Measurements from ENCODE around the gene ZNF536. TPM values are rescaled to one million over a fixed set of nuclear protein-coding genes. Genes with fewer than 3 reads are reported as not detected.

ZNF536 gene
- total RNA-seq, 1 experiment from 2014 or later: not detected

DNA sequence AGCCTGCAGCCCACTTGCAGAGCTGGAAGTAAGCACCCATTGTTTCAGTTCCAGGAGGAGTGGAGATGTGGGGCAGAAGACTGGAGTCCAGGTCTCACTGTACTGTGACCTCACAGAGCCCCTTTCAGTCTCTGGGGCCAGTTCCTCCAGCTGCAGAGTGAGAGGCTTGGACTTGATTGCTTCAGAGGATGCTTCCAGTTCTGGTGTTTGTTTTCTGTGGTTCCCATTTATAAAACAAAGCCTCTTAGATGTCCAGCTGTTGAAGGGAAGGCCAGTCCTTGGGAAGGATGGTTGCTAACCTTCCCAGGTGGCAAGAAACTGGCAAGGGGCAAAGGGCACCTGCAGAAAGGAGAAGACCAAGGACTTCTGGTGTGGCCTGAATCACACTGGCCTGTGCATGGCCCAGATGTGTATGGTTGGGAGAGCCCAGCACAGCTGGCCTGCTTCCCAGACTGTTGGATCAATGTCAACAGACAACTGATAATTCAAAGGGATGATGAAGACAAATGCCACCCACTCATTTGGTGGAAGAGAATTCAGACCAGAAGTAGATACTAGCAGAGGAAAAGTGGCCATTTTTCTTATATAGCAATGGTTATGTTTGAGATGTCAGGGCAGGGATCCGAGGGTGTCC is 218.5 kb downstream of the ZNF536 start:
- peak; percentile 23 for DNase-seq
- no peaks in the 10 kb centered on the region for H3K27me3 ChIP-seq
- H3K4me3 ChIP-seq: no peak overlapping the region
- H3K9me3 ChIP-seq: no peaks in the 10 kb centered on the region
- H3K36me3 ChIP-seq: no peaks in the 10 kb centered on the region

DNA sequence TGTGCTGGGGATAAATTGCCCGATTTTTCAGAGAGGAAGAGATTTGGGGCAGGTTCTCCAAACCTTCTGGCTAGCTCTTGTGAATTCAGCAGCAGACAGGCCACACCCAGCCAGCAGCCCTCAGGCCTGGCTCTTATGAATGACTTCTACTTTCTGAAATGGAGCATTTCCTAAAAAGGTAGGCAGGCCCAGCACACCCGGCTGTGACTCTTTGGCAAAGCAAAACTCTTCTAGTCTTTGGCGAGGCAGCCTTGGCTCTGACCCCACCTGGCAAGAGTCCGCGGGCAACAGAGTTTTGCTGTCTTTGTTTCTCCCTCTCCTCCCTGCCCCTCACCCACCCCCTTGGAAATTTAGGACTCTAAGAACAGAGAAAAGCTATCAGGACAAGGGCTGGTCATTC is 221.2 kb downstream of the ZNF536 start:
- Histone ChIP-seq H3K4me3 (no peak overlapping the region), H3K9me3 (no peaks in the 10 kb centered on the region), H3K36me3 (no peaks in the 10 kb centered on the region), H3K27me3 (no peaks in the 10 kb centered on the region)
- no peak for DNase-seq

DNA sequence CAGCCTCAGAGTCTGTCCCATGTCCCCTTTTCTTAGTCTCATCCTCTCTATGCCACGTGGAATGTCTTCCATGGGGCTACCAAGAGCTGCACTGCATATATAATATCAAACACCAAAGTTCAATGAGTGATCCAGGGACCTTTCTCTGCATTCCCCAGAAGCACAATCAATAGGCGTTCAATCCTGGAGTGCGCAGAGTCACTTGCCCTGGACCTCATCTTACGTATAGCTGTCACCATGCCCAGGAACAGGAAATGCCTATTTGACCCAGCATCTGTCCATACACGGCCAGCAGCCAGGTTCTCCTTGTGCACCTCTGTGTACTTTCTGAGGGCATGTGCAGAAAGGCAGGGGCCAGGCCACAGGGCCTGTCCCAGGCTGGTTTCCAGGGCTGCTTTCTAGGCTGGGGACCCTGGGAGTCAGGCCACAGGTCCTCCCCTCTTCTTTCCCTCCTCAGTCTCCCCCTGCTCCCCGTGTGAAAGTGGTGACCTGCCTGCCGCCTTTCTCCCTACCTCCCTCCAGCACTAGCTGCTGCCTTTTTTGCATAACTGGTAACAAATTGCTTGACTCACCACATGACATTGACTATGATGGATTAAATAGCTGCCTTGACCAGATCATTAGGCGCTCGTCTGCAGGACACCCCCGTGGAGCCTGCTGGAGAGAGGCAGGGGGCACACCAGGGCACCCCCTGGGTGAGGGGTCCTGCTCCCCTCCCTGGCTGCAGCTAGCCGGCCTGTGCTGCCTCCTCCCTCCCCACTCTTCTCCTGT is 222.0 kb downstream of the ZNF536 start:
- no peak for DNase-seq
- Histone ChIP-seq H3K36me3 (no peaks in the 10 kb centered on the region), H3K4me3 (no peak overlapping the region), H3K27me3 (no peaks in the 10 kb centered on the region), H3K9me3 (no peaks in the 10 kb centered on the region)

DNA sequence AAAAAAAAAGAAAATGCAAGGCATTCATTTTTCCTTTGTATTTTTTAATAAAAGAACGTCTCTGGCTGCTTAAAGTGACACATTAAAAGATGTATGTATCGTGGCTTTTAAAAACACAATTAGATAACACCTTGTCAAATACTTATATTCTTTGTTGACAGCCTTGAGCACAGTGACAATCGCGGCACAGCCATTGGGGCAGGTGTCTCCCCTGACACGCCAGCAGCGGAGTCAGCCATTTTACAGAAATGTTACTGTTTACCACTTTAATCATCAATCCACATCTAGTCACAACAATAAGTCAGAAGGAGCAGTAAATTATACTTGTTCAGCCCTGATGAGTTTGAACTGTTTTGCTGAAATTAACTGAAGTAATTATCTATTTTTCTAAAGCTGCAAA is 224.1 kb downstream of the ZNF536 start:
- no peak overlapping the region for H3K4me3 ChIP-seq
- no peak for DNase-seq
- no peaks in the 10 kb centered on the region for H3K27me3 ChIP-seq
- no peaks in the 10 kb centered on the region for H3K9me3 ChIP-seq
- H3K36me3 ChIP-seq: no peaks in the 10 kb centered on the region

DNA sequence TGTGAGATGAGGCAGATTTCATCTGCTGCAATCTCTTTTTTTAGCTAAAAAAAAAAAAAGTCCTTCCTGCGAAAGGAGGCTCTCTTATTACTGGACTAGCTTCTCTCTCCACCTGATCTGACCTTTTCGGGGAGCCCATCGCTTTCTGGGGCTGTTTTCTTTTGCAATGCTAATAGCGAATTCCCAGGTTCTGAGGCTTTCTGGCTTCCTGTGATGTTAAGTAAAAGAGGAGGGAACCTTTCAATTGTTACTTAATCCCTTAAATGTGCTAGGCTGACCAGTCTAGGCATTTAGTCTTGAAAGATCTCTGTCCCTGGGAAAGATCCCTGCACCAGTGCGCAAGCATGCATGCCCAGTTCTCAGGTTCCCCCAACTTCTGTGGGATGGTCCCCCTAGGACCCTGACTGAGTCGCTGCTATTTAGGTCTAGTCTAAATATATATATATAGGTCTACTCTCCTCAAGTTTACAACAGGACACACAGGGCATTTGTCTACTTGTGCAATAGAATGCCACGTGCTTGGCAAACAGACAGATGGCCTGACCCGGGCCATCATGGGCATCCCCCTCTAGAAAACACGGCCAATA is 224.7 kb downstream of the ZNF536 start:
- Histone ChIP-seq H3K9me3 (no peaks in the 10 kb centered on the region), H3K4me3 (no peak overlapping the region), H3K36me3 (no peaks in the 10 kb centered on the region), H3K27me3 (no peaks in the 10 kb centered on the region)
- DNase-seq: no peak

DNA sequence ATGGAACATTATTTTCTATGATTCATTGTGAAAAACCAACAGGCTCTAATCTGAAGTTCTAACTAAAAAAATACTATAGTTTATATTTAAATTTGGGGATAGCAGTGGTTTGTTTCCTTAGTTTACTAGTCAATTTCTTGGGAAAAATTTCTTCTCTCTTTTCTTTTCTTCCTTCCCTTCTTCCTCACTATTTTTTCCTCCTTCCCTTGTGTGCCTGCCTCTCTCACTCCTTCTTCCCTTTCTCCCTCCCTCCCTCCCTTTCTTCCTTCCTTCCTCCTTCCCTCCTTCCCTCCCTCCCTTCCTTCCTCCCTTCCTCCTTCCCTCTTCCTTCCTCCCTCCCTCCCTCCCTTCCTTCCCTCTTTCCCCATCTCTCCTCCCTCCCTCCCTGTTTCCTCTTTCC is 226.5 kb downstream of the ZNF536 start:
- no peaks in the 10 kb centered on the region for H3K9me3 ChIP-seq

DNA sequence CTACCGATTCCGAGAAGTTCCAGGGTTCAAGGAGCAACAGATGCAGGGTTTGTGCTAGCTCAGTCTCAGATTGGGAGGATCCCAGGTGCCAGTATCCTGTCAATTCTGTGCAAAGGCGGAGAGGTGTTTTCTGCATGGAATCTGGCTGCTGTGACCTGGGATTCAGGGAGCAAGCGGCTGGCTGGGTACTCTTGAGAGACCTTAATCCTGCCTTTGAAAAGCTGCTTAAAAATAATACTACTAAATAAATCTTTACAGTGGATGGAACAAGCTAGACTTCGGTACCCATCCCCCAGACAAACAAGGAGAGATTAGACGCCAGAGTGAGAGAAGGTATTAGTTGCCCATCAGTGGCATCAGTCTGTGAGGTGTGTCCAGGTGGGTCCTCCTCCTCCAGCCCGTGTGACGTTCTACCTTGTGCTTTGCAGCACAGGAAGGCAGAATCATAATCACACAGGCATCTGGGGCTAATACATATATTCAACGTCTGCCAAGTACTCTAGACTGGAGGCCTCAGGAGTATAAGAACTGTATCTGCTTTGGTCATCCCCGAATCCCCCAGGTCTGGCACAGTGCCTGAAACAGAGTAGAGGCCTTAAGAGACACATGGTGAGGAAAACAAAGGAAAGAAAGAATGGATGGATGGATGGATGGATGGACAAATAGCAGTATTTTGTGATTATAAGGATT is 230.6 kb downstream of the ZNF536 start:
- Histone ChIP-seq H3K36me3 (no peaks in the 10 kb centered on the region), H3K27me3 (no peaks in the 10 kb centered on the region), H3K4me3 (no peak overlapping the region), H3K9me3 (no peaks in the 10 kb centered on the region)
- DNase-seq: no peak

More for the DNA sequence above, 226.5 kb downstream of the ZNF536 start:
- H3K27me3 ChIP-seq: no peaks in the 10 kb centered on the region
- no peaks in the 10 kb centered on the region for H3K36me3 ChIP-seq
- no peak overlapping the region for H3K4me3 ChIP-seq
- DNase-seq: no peak

DNA sequence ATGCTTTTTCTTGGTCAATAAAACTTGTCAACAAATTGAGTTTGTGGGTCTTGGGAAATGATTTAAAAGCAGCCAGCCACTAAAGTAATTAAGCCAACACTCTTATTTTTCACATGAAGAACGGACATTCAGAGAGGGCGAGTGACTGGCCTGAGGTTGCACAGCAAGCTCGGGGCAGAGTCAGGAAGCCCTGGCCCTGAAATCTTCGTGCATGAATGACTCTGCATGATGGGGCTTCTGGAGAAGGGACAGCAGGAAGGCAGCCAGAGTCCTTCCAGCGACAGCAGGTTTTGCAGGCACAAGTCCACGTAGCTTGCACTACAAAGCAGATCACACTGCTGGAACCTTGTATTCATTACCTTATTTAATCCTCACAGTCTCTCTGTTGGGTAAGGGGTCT is 232.5 kb downstream of the ZNF536 start:
- no peaks in the 10 kb centered on the region for H3K36me3 ChIP-seq
- no peaks in the 10 kb centered on the region for H3K9me3 ChIP-seq
- H3K27me3 ChIP-seq: no peaks in the 10 kb centered on the region
- H3K4me3 ChIP-seq: no peak overlapping the region
- no peak for DNase-seq

DNA sequence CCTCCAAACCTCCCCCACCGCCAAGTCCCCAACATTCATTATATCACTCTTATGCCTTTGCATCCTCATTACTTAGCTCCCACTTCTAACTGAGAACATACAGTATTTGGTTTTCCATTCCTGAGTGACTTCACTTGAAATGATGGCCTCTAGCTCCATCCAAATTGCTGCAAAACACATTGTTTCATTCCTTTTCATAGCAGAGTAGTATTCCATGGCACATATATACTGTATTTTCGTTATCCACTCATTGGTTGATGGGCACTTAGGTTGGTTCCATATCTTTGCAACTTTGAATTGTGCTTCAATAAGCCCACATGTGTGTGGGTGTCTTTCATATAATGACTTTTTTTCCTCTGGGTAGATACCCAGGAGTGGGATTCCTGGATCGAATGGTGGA is 233.1 kb downstream of the ZNF536 start:
- H3K36me3 ChIP-seq: no peaks in the 10 kb centered on the region
- no peaks in the 10 kb centered on the region for H3K27me3 ChIP-seq
- H3K9me3 ChIP-seq: no peaks in the 10 kb centered on the region
- H3K4me3 ChIP-seq: no peak overlapping the region
- DNase-seq: no peak

DNA sequence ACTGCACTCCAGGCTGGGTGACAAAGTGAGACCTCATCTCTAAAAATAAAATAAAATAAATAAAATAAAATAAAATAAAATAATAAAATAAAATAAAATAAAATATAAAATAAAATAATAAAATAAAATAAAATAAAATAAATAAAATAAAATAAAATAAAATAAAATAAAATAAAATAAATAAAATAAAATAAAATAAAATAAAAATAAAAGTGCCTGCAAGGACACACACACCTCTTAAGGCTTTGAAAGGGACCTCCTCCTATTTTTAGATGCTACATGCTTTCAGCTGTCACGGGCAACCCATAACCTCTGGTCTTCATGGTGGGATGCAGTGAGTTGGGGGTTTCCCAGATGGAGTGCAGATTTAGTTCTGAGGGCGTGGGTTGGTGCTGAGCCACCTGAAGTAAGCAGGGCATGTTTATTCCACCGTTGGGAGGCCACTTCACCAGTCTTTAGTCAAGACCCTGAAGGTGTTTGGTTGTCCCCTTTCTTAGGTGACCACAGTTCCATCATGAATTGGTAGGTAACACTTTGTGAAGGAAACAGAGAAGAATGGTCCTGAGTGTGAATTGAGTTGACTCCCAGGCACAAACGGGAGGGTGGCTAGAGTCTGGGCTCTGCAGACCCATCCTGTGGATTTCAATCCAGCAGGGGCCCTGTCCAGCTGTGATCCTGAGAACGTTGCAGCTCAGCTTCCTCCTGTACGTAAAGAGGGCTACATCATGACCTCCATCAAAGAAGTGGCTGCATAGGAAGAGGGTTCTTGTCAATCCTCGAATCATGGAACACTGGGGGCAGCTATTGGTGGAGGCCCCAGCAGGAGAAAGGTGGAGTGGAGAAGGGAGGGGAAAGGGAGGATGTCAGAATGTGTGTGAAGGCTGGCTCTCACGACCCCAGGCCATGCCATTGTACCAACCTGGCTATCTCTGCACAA is 234.2 kb downstream of the ZNF536 start:
- H3K9me3 ChIP-seq: no peaks in the 10 kb centered on the region
- no peaks in the 10 kb centered on the region for H3K27me3 ChIP-seq
- no peak for DNase-seq
- no peak overlapping the region for H3K4me3 ChIP-seq
- no peaks in the 10 kb centered on the region for H3K36me3 ChIP-seq
